HepG2 (cell line): ENCODE measurements around the gene NELFB. TPM values are rescaled to one million over a fixed set of nuclear protein-coding genes. Genes with fewer than 3 reads are reported as not detected.
A peak's percentile ranks its signal among the peaks of the same experiment; 100 is the strongest.

ENCODE experiments used
- AGO2 ChIP-seq: fragments of 200-400 bp; formaldehyde crosslinking; optimal IDR thresholded peaks from 2 replicates; pipeline ENCODE3; 2017; ENCODE audit warnings: mild to moderate bottlenecking, low read depth, low read length, moderate library complexity
- ARNT ChIP-seq: fragments of 450-650 bp; IDR thresholded peaks from 2 replicates; pipeline ENCODE4 v1.6.1; 2017
- ATM ChIP-seq: fragments of 450-650 bp; IDR thresholded peaks from 2 replicates; pipeline ENCODE4 v1.7.1; 2017; ENCODE audit warnings: mild to moderate bottlenecking, borderline replicate concordance
- HDAC2 ChIP-seq: sonication (generic); formaldehyde crosslinking; IDR thresholded peaks from 2 replicates; pipeline ENCODE4 v1.4.0; 2020; ENCODE audit warnings: missing genetic modification reagents
- HMG20A ChIP-seq: IDR thresholded peaks from 2 replicates; pipeline ENCODE4 v1.6.1; 2016; ENCODE audit warnings: borderline replicate concordance
- HMGXB3 ChIP-seq: sonication (generic); formaldehyde crosslinking; IDR thresholded peaks from 2 replicates; pipeline ENCODE4 v1.4.0; 2020; ENCODE audit warnings: missing genetic modification reagents, borderline replicate concordance
- HNRNPLL ChIP-seq: fragments of 200-400 bp; formaldehyde crosslinking; IDR thresholded peaks from 2 replicates; pipeline ENCODE4 v1.6.1; 2017; ENCODE audit warnings: mild to moderate bottlenecking, low read depth, low read length; ENCODE audit not compliant: poor library complexity, severe bottlenecking
- ISX ChIP-seq: sonication (generic); formaldehyde crosslinking; conservative IDR thresholded peaks from 2 replicates; pipeline ENCODE4 v1.5.0; 2020; ENCODE audit warnings: missing genetic modification reagents
- MTERF4 ChIP-seq: sonication (generic); formaldehyde crosslinking; IDR thresholded peaks from 2 replicates; pipeline ENCODE4 v1.8.0; 2023; ENCODE audit warnings: mild to moderate bottlenecking, missing genetic modification reagents
- NR2C2 ChIP-seq: sonication (generic); formaldehyde crosslinking; IDR thresholded peaks from 2 replicates; pipeline ENCODE4 v1.4.0; 2020; ENCODE audit warnings: missing genetic modification reagents, mild to moderate bottlenecking, moderate library complexity, borderline replicate concordance
- NRL ChIP-seq: sonication (generic); formaldehyde crosslinking; IDR thresholded peaks from 2 replicates; pipeline ENCODE4 v1.5.0; 2020; ENCODE audit warnings: missing genetic modification reagents, mild to moderate bottlenecking, moderate library complexity, borderline replicate concordance
- POLR2AphosphoS5 ChIP-seq: IDR thresholded peaks from 2 replicates; pipeline ENCODE4 v1.6.1; 2012; ENCODE audit warnings: low read depth, low read length
- PPARG ChIP-seq: conservative IDR thresholded peaks from 2 replicates; pipeline ENCODE4 v1.6.1; 2016; ENCODE audit warnings: missing biosample characterization, missing genetic modification reagents
- SRY ChIP-seq: sonication (generic); formaldehyde crosslinking; IDR thresholded peaks from 2 replicates; pipeline ENCODE4 v1.8.0; 2022; ENCODE audit warnings: mild to moderate bottlenecking, missing genetic modification reagents
- TEAD3 ChIP-seq: optimal IDR thresholded peaks from 2 replicates; pipeline ENCODE3; 2016; ENCODE audit warnings: borderline replicate concordance
- ZBTB7B ChIP-seq: sonication (generic); formaldehyde crosslinking; IDR thresholded peaks from 2 replicates; pipeline ENCODE4 v1.4.0; 2020; ENCODE audit warnings: missing genetic modification reagents
- ZC3H13 ChIP-seq: sonication (generic); formaldehyde crosslinking; IDR thresholded peaks from 2 replicates; pipeline ENCODE4 v1.8.1; 2023; ENCODE audit warnings: mild to moderate bottlenecking, missing genetic modification reagents, moderate library complexity
- ZFP36L2 ChIP-seq: sonication (generic); formaldehyde crosslinking; IDR thresholded peaks from 2 replicates; pipeline ENCODE4 v1.4.0; 2020; ENCODE audit warnings: missing genetic modification reagents
- ZNF207 ChIP-seq: fragments of 450-650 bp; IDR thresholded peaks from 2 replicates; pipeline ENCODE4 v1.6.1; 2016; ENCODE audit warnings: antibody characterized with exemption, borderline replicate concordance
- ZNF234 ChIP-seq: sonication (generic); formaldehyde crosslinking; conservative IDR thresholded peaks from 2 replicates; pipeline ENCODE4 v1.5.1; 2020; ENCODE audit warnings: mild to moderate bottlenecking, missing genetic modification reagents
- ZNF275 ChIP-seq: sonication (generic); formaldehyde crosslinking; IDR thresholded peaks from 2 replicates; pipeline ENCODE4 v1.8.0; 2022; ENCODE audit warnings: missing genetic modification reagents, mild to moderate bottlenecking, inconsistent platforms, borderline replicate concordance
- ZNF558 ChIP-seq: sonication (generic); formaldehyde crosslinking; IDR thresholded peaks from 2 replicates; pipeline ENCODE4 v1.9.0; 2022; ENCODE audit warnings: mild to moderate bottlenecking, missing genetic modification reagents, borderline replicate concordance
- ZNF567 ChIP-seq: sonication (generic); formaldehyde crosslinking; IDR thresholded peaks from 2 replicates; pipeline ENCODE4 v1.8.1; 2023; ENCODE audit warnings: mild to moderate bottlenecking, missing genetic modification reagents, borderline replicate concordance
- ZNF607 ChIP-seq: sonication (generic); formaldehyde crosslinking; IDR thresholded peaks from 2 replicates; pipeline ENCODE4 v1.5.1; 2020; ENCODE audit warnings: missing genetic modification reagents, mild to moderate bottlenecking, borderline replicate concordance
- polyA plus RNA-seq, 8 experiments: library from polyadenylated mRNA; depleted of rRNA in 3 of 8; stranded (reverse) in 7 of 8; unstranded in 1 of 8; fragments of >200 nt; fragmentation: Illumina TruSeq in 4 of 8; extraction: Trizol in 4 of 8; gene quantifications; 2 replicates each; pipeline versions ENCODE4 v1.2.1 to v1.2.3, GENCODE V29; 2011 to 2016; ENCODE audit warnings: low read depth in 4 of 8, missing spikeins in 1 of 8, mixed read lengths in 1 of 8; ENCODE audit not compliant: insufficient read depth in 1 of 8
- total RNA-seq, 5 experiments: library from RNA; depleted of rRNA; stranded (reverse); fragments of >200 nt; fragmentation: Illumina TruSeq; extraction: Trizol; gene quantifications; 2 replicates each; pipeline ENCODE4 v1.2.3, GENCODE V29; 2016; ENCODE audit warnings: low read depth in 1 of 5

The NELFB gene
- total and polyA plus RNA-seq, 2 of the 13 experiments (the other 11 are each of a cell fraction or from before 2014, with no cell fraction given), result 26.5 to 45.8 TPM

- TF ChIP-seq ZNF558 (no peak; the same call in 1 of the 2 replicates), ZNF207 (no peak), TEAD3 (CRISPR knock-in tag) (no peak), HMGXB3 (CRISPR knock-in tag) (0 out of 2 replicates have a peak, but pooled peaks have one; percentile 18), ARNT (no peak), ATM (no peak), ZBTB7B (CRISPR knock-in tag) (peak; percentile 46; the same call in 1 of the 2 replicates), ZC3H13 (CRISPR knock-in tag) (0 out of 2 replicates have a peak, but pooled peaks have one; percentile 9), NRL (CRISPR knock-in tag) (peak; percentile 36; the same call in 1 of the 2 replicates), ISX (CRISPR knock-in tag) (no peak), SRY (CRISPR knock-in tag) (peak; percentile 80), HNRNPLL (peak; percentile 55), ZNF234 (CRISPR knock-in tag) (0 out of 2 replicates have a peak, but pooled peaks have one; percentile 18), HDAC2 (CRISPR knock-in tag) (no peak; the same call in 1 of the 2 replicates), MTERF4 (CRISPR knock-in tag) (no peak), ZNF567 (CRISPR knock-in tag) (no peak), HMG20A (CRISPR knock-in tag) (no peak), ZNF607 (peak; percentile 21; the same call in 1 of the 2 replicates), ZFP36L2 (CRISPR knock-in tag) (no peak), NR2C2 (CRISPR knock-in tag) (peak; percentile 51; the same call in 1 of the 2 replicates), ZNF275 (CRISPR knock-in tag) (no peak), PPARG (CRISPR knock-in tag) (0 out of 2 replicates have a peak, but pooled peaks have one; percentile 47), AGO2 (peak; percentile 51), POLR2AphosphoS5 (peak; percentile 88)
These were observed at the start of gene NELFB (continued) for GRCh38 chr9:137254624-137255447.
